HepG2 (cell line): ENCODE data around the gene TTC8. TPM values are rescaled to one million over a fixed set of nuclear protein-coding genes. Genes with fewer than 3 reads are reported as not detected.

ENCODE experiments used
- ATAC-seq: fragments of 200-7000 bp; cut with Tn5 transposase; 3 replicates; pipeline ENCODE4 v1.9.1; 2020; ENCODE audit warnings: mild to moderate bottlenecking, moderate library complexity
- BruUV-seq: library from RNA; stranded (reverse); fragments of 400-500 nt; replicated peaks from 2 replicates; lab custom pipeline; 2021; lab: Mats Ljungman, UMichigan
- CTCF ChIA-PET: fragments of 300-600 bp; formaldehyde crosslinking; extraction: SDS; loops from one replicate; lab custom pipeline; 2021; ENCODE audit warnings: low total read pairs, inconsistent platforms, low intra/inter-chr PET ratio; lab: Yijun Ruan, JAX
- POLR2A ChIA-PET: fragments of 350-600 bp; sonication (Branson Sonifier 250); formaldehyde crosslinking; loops from one replicate; lab custom pipeline; 2020; ENCODE audit warnings: antibody characterized with exemption, inconsistent platforms; lab: Yijun Ruan, JAX
- DNase-seq: peaks from one replicate; pipeline ENCODE4 v3.0.0-alpha.2; 2015; ENCODE audit warnings: low spot score
- FAIRE-seq: peaks from 3 replicates; lab custom pipeline; 2011; peaks lifted over from hg19 to GRCh38; lab: Jason Lieb, UNC
- H2AFZ ChIP-seq: one replicate; pipeline ENCODE4 v1.6.1; 2011; ENCODE audit warnings: low read length, inconsistent platforms
- H3K27ac ChIP-seq: fragments of 300-600 bp; 3 replicates; pipeline ENCODE4 v1.8.0; 2011; ENCODE audit warnings: mixed run types, mild to moderate bottlenecking, mixed read lengths, low read length, inconsistent platforms; ENCODE audit not compliant: insufficient read depth; ENCODE audit errors: extremely low read length
- H3K27me3 ChIP-seq, 2 experiments: fragments of 200-600 bp in 1 of 2; 2 replicates in 1 of 2; 3 replicates in 1 of 2; pipeline versions ENCODE4 v1.6.0 to v1.8.0; 2011; ENCODE audit warnings: low read length in 2 of 2, mild to moderate bottlenecking in 2 of 2, moderate library complexity in 2 of 2, inconsistent platforms in 1 of 2; ENCODE audit not compliant: insufficient read depth in 2 of 2, control insufficient read depth in 1 of 2
- H3K36me3 ChIP-seq, 2 experiments: fragments of 200-600 bp in 1 of 2; replicated peaks in 1 of 2; 2 replicates in 1 of 2; 3 replicates in 1 of 2; pipeline versions ENCODE4 v1.5.1 to v1.8.0; 2011; ENCODE audit warnings: low read length in 2 of 2, inconsistent platforms in 1 of 2; ENCODE audit not compliant: insufficient read depth in 2 of 2, control insufficient read depth in 1 of 2
- H3K4me1 ChIP-seq: 2 replicates; pipeline ENCODE4 v1.5.1; 2012; ENCODE audit warnings: low read length, inconsistent platforms; ENCODE audit not compliant: insufficient read depth
- H3K4me2 ChIP-seq: 2 replicates; pipeline ENCODE4 v1.6.0; 2011; ENCODE audit warnings: low read depth, low read length, inconsistent platforms
- H3K4me3 ChIP-seq, 3 experiments: fragments of 200-600 bp in 1 of 3; sonication (generic), shearing (Covaris generic) in 1 of 3; replicated peaks in 1 of 3; 2 replicates each; pipeline ENCODE4 v1.5.1; 2011 to 2016; ENCODE audit warnings: low read length in 3 of 3, inconsistent platforms in 2 of 3, low read depth in 2 of 3, mild to moderate bottlenecking in 2 of 3, control low read depth in 1 of 3, mixed read lengths in 1 of 3; ENCODE audit not compliant: insufficient read depth in 1 of 3
- H3K79me2 ChIP-seq: one replicate; pipeline ENCODE4 v1.6.1; 2011; ENCODE audit warnings: low read length, inconsistent platforms; ENCODE audit not compliant: insufficient read depth
- H3K9ac ChIP-seq: 2 replicates; pipeline ENCODE4 v1.6.0; 2011; ENCODE audit warnings: mild to moderate bottlenecking, low read depth, low read length, inconsistent platforms; ENCODE audit not compliant: insufficient read depth
- H3K9me3 ChIP-seq: 2 replicates; pipeline ENCODE4 v1.5.1; 2012; ENCODE audit warnings: mild to moderate bottlenecking, low read length
- H4K20me1 ChIP-seq: 2 replicates; pipeline ENCODE4 v1.6.0; 2011; ENCODE audit warnings: inconsistent platforms, mild to moderate bottlenecking, low read length, moderate library complexity; ENCODE audit not compliant: insufficient read depth
- AGO1 ChIP-seq: fragments of 200-400 bp; formaldehyde crosslinking; IDR thresholded peaks from 2 replicates; pipeline ENCODE4 v1.6.1; 2017; ENCODE audit warnings: mild to moderate bottlenecking, low read depth, low read length, moderate library complexity; ENCODE audit not compliant: poor library complexity, severe bottlenecking
- AKAP8 ChIP-seq: sonication (generic); formaldehyde crosslinking; IDR thresholded peaks from 2 replicates; pipeline ENCODE4 v1.5.1; 2020; ENCODE audit warnings: mild to moderate bottlenecking, missing genetic modification reagents
- HDAC6 ChIP-seq: fragments of 200-600 bp; sonication (generic); IDR thresholded peaks from 2 replicates; pipeline ENCODE4 v1.7.0; 2017; ENCODE audit warnings: mild to moderate bottlenecking, antibody characterized with exemption, low read length, low read depth
- JUNB ChIP-seq: sonication (generic); formaldehyde crosslinking; IDR thresholded peaks from 2 replicates; pipeline ENCODE4 v1.8.0; 2022; ENCODE audit warnings: missing genetic modification reagents, mild to moderate bottlenecking, borderline replicate concordance
- KDM6A ChIP-seq: IDR thresholded peaks from 2 replicates; pipeline ENCODE4 v1.6.1; 2016; ENCODE audit warnings: low read depth
- MTERF4 ChIP-seq: sonication (generic); formaldehyde crosslinking; IDR thresholded peaks from 2 replicates; pipeline ENCODE4 v1.8.0; 2023; ENCODE audit warnings: mild to moderate bottlenecking, missing genetic modification reagents
- NFIB ChIP-seq: sonication (generic); formaldehyde crosslinking; IDR thresholded peaks from 2 replicates; pipeline ENCODE4 v1.9.0; 2021; ENCODE audit warnings: missing genetic modification reagents, mild to moderate bottlenecking, borderline replicate concordance
- NR2F6 ChIP-seq, 2 experiments: IDR thresholded peaks; 2 replicates each; pipeline ENCODE4 v1.6.1; 2016; ENCODE audit warnings: antibody characterized with exemption in 1 of 2, mild to moderate bottlenecking in 1 of 2
- POLR2AphosphoS5 ChIP-seq: IDR thresholded peaks from 2 replicates; pipeline ENCODE4 v1.6.1; 2012; ENCODE audit warnings: low read depth, low read length
- SRSF4 ChIP-seq: fragments of 200-400 bp; formaldehyde crosslinking; IDR thresholded peaks from one replicate; pipeline ENCODE4 v1.6.1; 2018; ENCODE audit warnings: mild to moderate bottlenecking, low read depth, low read length, moderate library complexity; ENCODE audit not compliant: poor library complexity, severe bottlenecking
- STAT5B ChIP-seq: sonication (generic); formaldehyde crosslinking; IDR thresholded peaks from 2 replicates; pipeline ENCODE4 v1.4.0; 2020; ENCODE audit warnings: missing genetic modification reagents
- THAP8 ChIP-seq: sonication (generic); formaldehyde crosslinking; IDR thresholded peaks from 2 replicates; pipeline ENCODE4 v1.5.1; 2020; ENCODE audit warnings: missing genetic modification reagents, mild to moderate bottlenecking, borderline replicate concordance
- ZNF180 ChIP-seq: sonication (generic); formaldehyde crosslinking; IDR thresholded peaks from 2 replicates; pipeline ENCODE4 v1.4.0; 2020; ENCODE audit warnings: low read depth, missing genetic modification reagents, borderline replicate concordance
- ZNF460 ChIP-seq: sonication (generic); formaldehyde crosslinking; IDR thresholded peaks from 2 replicates; pipeline ENCODE4 v1.5.1; 2020; ENCODE audit warnings: missing genetic modification reagents, mild to moderate bottlenecking, borderline replicate concordance
- WGBS: methylation state at CpG from one replicate; pipeline ENCODE4 v1.1.6; 2017; ENCODE audit warnings: low lambda C conversion rate; 5-methylcytosine and 5-hydroxymethylcytosine counted together
- in situ Hi-C: cut with HindIII; loops from 2 replicates; pipeline ENCODE4 v1.10.0; 2017; ENCODE audit warnings: low pct_unique_long_range_greater_than_20kb; ENCODE audit not compliant: extremely low pct_ligation_motif_present
- intact Hi-C: fragments of 100-400 bp; cut with micrococcal nuclease; formaldehyde crosslinking; loops from one replicate; pipeline ENCODE4 v1.10.0; 2022; ENCODE audit not compliant: unreplicated experiment
- polyA plus RNA-seq, 8 experiments: library from polyadenylated mRNA; depleted of rRNA in 3 of 8; stranded (reverse) in 7 of 8; unstranded in 1 of 8; fragments of >200 nt; fragmentation: Illumina TruSeq in 4 of 8; extraction: Trizol in 4 of 8; gene quantifications; 2 replicates each; pipeline versions ENCODE4 v1.2.1 to v1.2.3, GENCODE V29; 2011 to 2016; ENCODE audit warnings: low read depth in 4 of 8, missing spikeins in 1 of 8, mixed read lengths in 1 of 8; ENCODE audit not compliant: insufficient read depth in 1 of 8
- total RNA-seq, 5 experiments: library from RNA; depleted of rRNA; stranded (reverse); fragments of >200 nt; fragmentation: Illumina TruSeq; extraction: Trizol; gene quantifications; 2 replicates each; pipeline ENCODE4 v1.2.3, GENCODE V29; 2016; ENCODE audit warnings: low read depth in 1 of 5
- TF ChIP-seq, protein P1 (sequence below): sonication (generic); formaldehyde crosslinking; IDR thresholded peaks from 2 replicates; pipeline ENCODE4 v1.4.0; 2020; ENCODE audit warnings: missing genetic modification reagents, borderline replicate concordance

Gene TTC8
- total and polyA plus RNA-seq, 2 of the 13 experiments (the other 11 are each of a cell fraction or from before 2014, with no cell fraction given): 13.8 to 15.2 TPM

GRCh38 chr14:88901991-88902390 lies 77.5 kb downstream of the TTC8 start:
- no TSS peak for BruUV-seq
- POLR2A ChIA-PET: no interaction called here
- H4K20me1 ChIP-seq: no peaks in the 10 kb centered on the region

More at GRCh38 chr14:88901991-88902390, 77.5 kb downstream of the TTC8 start:
- no peak for DNase-seq
- 28% methylated on average over 3 of the region's 3 CpGs for WGBS
- Histone ChIP-seq H3K79me2 (no peaks in the 10 kb centered on the region), H3K27me3 (peaks cover 1 to 4% of the 10 kb centered on the region in 2 experiments; a peak in 2 of 5 replicates), H3K36me3 (no peaks in the 10 kb centered on the region), H3K4me1 (no peaks in the 10 kb centered on the region), H3K9me3 (no peaks in the 10 kb centered on the region), H3K4me2 (no peak overlapping the region), H3K4me3 (no peak overlapping the region), H3K27ac (no peak overlapping the region), H2AFZ (no peak overlapping the region), H3K9ac (no peak overlapping the region)
- CTCF ChIA-PET: no interaction called here
- in situ Hi-C loops: no loop called here
- no peak for TF ChIP-seq SRSF4
- no peak for TF ChIP-seq ZNF460 (CRISPR knock-in tag)
- no peak for TF ChIP-seq KDM6A (CRISPR knock-in tag)
- no peak for TF ChIP-seq AGO1
- no peak for TF ChIP-seq MTERF4 (CRISPR knock-in tag)
- no peak for TF ChIP-seq ZNF180 (CRISPR knock-in tag)
- no peak for TF ChIP-seq THAP8 (CRISPR knock-in tag)
- TF ChIP-seq NR2F6 (IDR thresholded peaks at IDR 0.05): no peak
- no peak for TF ChIP-seq NR2F6 (CRISPR knock-in tag; IDR thresholded peaks at IDR 0.05)
- no peak for TF ChIP-seq JUNB (CRISPR knock-in tag)
- TF ChIP-seq, protein P1, sequence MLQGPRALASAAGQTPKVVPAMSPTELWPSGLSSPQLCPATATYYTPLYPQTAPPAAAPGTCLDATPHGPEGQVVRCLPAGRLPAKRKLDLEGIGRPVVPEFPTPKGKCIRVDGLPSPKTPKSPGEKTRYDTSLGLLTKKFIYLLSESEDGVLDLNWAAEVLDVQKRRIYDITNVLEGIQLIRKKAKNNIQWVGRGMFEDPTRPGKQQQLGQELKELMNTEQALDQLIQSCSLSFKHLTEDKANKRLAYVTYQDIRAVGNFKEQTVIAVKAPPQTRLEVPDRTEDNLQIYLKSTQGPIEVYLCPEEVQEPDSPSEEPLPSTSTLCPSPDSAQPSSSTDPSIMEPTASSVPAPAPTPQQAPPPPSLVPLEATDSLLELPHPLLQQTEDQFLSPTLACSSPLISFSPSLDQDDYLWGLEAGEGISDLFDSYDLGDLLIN (CRISPR knock-in tag): no peak
- TF ChIP-seq NFIB (CRISPR knock-in tag): no peak
- TF ChIP-seq HDAC6: no peak
- no peak for TF ChIP-seq POLR2AphosphoS5
- no peak for TF ChIP-seq STAT5B
- no peak for TF ChIP-seq AKAP8
- no peak for FAIRE-seq
- intact Hi-C loops: no loop called here
- ATAC-seq: no peak
